Endodermal cell (in vitro differentiated cells): ENCODE results near the gene ABCF3. TPM values are rescaled to one million over a fixed set of nuclear protein-coding genes. Genes with fewer than 3 reads are reported as not detected.

Experiments used
- DNase-seq: peaks from one replicate; pipeline ENCODE4 v3.0.0-alpha.2; 2017
- H3K27ac ChIP-seq: 2 replicates; pipeline ENCODE4 v1.5.1; 2013; ENCODE audit warnings: mild to moderate bottlenecking, low read depth, low read length, moderate library complexity
- H3K27me3 ChIP-seq: 2 replicates; pipeline ENCODE4 v1.6.1; 2013; ENCODE audit warnings: mild to moderate bottlenecking, low read length, moderate library complexity; ENCODE audit not compliant: insufficient read depth, control insufficient read depth, poor library complexity, severe bottlenecking
- H3K36me3 ChIP-seq: 2 replicates; pipeline ENCODE4 v1.7.0; 2013; ENCODE audit warnings: mild to moderate bottlenecking, low read length, moderate library complexity; ENCODE audit not compliant: control insufficient read depth, insufficient read depth
- H3K4me1 ChIP-seq: one replicate; pipeline ENCODE4 v1.7.0; 2013; ENCODE audit warnings: low read length; ENCODE audit not compliant: control insufficient read depth, insufficient read depth
- H3K4me3 ChIP-seq: 2 replicates; pipeline ENCODE4 v1.5.1; 2013; ENCODE audit warnings: mild to moderate bottlenecking, low read length, moderate library complexity
- H3K9ac ChIP-seq: 2 replicates; pipeline ENCODE4 v1.6.1; 2013; ENCODE audit warnings: mild to moderate bottlenecking, low read length, moderate library complexity; ENCODE audit not compliant: poor library complexity, severe bottlenecking; ENCODE audit errors: extremely low read depth
- H3K9me3 ChIP-seq: 2 replicates; pipeline ENCODE4 v1.6.1; 2013; ENCODE audit warnings: mild to moderate bottlenecking, low read length, moderate library complexity; ENCODE audit not compliant: control insufficient read depth
- H3K27ac Mint-ChIP-seq: 2 replicates; pipeline ENCODE4 v1.8.0; 2020; ENCODE audit warnings: mixed read lengths
- H3K27me3 Mint-ChIP-seq: 2 replicates; pipeline ENCODE4 v1.8.0; 2021; ENCODE audit warnings: mild to moderate bottlenecking, mixed read lengths; ENCODE audit not compliant: insufficient read depth
- H3K36me3 Mint-ChIP-seq: 2 replicates; pipeline ENCODE4 v1.8.0; 2020; ENCODE audit warnings: low read depth, mixed read lengths
- H3K4me1 Mint-ChIP-seq: 2 replicates; pipeline ENCODE4 v1.8.0; 2020; ENCODE audit warnings: mixed read lengths
- H3K4me3 Mint-ChIP-seq: 2 replicates; pipeline ENCODE4 v1.8.0; 2020; ENCODE audit warnings: mild to moderate bottlenecking, moderate library complexity, mixed read lengths
- H3K9me3 Mint-ChIP-seq: 2 replicates; pipeline ENCODE4 v1.8.0; 2020; ENCODE audit warnings: mild to moderate bottlenecking, mixed read lengths
- CTCF ChIP-seq: fragments of 200-600 bp; sonication (generic); conservative IDR thresholded peaks from 2 replicates; pipeline ENCODE4 v1.5.0; 2021; ENCODE audit warnings: antibody characterized with exemption, mild to moderate bottlenecking
- WGBS, 2 experiments: methylation state at CpG; one replicate each; pipeline versions ENCODE4 v1.1.5 to v1.1.7; 2013; ENCODE audit warnings: missing lambda C conversion rate in 2 of 2, mixed read lengths in 1 of 2; ENCODE audit not compliant: insufficient coverage in 1 of 2, insufficient read length in 1 of 2; 5-methylcytosine and 5-hydroxymethylcytosine counted together
- total RNA-seq, 2 donors: library from RNA; stranded (reverse); fragmentation: NEBNext Ultra II Directional in 1 of 2; extraction: Animal tissue kit (Norgen Biotek cat#: 25700) in 1 of 2; gene quantifications; 2 replicates in 1 of 2; 3 replicates in 1 of 2; pipeline ENCODE4 v1.2.1, GENCODE V29; 2021

The ABCF3 gene
- total RNA-seq, 2 donors from 2014 or later = 57.6 to 57.8 TPM

DNA sequence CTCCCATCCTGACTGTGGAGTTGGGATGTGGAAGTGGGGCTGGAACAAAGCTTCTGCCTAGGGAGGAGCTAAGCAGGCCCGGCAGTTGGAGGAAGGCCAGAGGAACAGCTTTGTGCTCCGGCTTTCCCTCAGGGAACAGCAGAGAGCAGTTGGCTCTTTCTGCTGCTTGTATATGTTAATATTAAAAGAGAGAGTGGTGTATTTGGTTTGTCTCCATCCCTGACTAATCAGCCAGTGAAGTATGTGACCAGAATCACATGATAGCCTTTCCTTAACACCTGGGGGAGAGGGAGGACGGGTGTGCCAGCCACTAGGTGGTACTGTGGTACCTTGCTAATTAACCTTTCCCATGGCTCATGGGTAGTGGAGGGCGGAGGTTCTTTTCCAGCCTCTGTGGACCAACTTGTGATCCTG lies 40.9 kb upstream of the ABCF3 start:
- Histone ChIP-seq H3K27me3 (no peaks in the 10 kb centered on the region), H3K4me3 (no peak overlapping the region), H3K9ac (no peak overlapping the region), H3K9me3 (no peaks in the 10 kb centered on the region), H3K27ac (no peak overlapping the region), H3K36me3 (peaks cover 54% of the 10 kb centered on the region), H3K4me1 (no peaks in the 10 kb centered on the region)
- peak; percentile 79 for TF ChIP-seq CTCF
- H3K36me3 Mint-ChIP-seq = peaks cover 38% of the 10 kb centered on the region
- WGBS, 2 experiments = 81 to 94% methylated on average over 3 to 4 of the region's 4 CpGs
- H3K4me1 Mint-ChIP-seq = peaks cover 8% of the 10 kb centered on the region
- no peaks in the 10 kb centered on the region for H3K9me3 Mint-ChIP-seq
- no peak overlapping the region for H3K4me3 Mint-ChIP-seq
- H3K27me3 Mint-ChIP-seq = no peaks in the 10 kb centered on the region
- peak overlapping the region; percentile 56 for H3K27ac Mint-ChIP-seq
- DNase-seq = peak; percentile 86

DNA sequence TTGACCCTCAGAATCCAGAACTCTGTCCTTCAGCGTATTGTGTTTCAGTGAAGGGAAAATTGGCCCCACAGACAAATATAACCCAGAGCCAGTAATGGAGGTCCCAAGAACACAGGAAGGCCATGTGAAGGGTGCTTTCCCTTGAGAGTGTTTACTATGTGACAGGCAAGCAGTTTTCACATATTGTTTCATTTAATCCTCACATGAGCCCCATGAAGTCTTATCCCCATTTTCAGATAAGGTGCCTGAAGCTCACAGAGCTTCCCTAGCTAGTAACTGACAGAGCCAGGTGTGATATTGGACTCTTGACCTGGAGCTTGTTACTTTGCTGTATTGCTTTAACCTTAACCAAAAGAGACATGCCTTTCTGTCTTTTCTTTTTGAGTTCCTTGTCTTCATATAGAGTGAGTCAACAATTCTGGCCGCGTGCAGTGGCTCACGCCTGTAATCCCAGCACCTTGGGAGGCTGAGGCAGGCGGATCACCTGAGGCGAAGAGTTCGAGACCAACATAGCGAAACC lies 40.2 kb upstream of the ABCF3 start:
- no peak for TF ChIP-seq CTCF
- peaks cover 8% of the 10 kb centered on the region for H3K4me1 Mint-ChIP-seq
- H3K4me3 Mint-ChIP-seq = no peak overlapping the region
- Histone ChIP-seq H3K4me1 (no peaks in the 10 kb centered on the region), H3K9me3 (no peaks in the 10 kb centered on the region), H3K4me3 (no peak overlapping the region), H3K36me3 (peaks cover 47% of the 10 kb centered on the region), H3K27ac (no peak overlapping the region), H3K9ac (no peak overlapping the region), H3K27me3 (no peaks in the 10 kb centered on the region)
- H3K27ac Mint-ChIP-seq = peak overlapping the region; percentile 56
- no peaks in the 10 kb centered on the region for H3K27me3 Mint-ChIP-seq
- WGBS, 2 experiments = 85 to 94% methylated on average over 8 of the region's 8 CpGs
- peaks cover 31% of the 10 kb centered on the region for H3K36me3 Mint-ChIP-seq
- H3K9me3 Mint-ChIP-seq = no peaks in the 10 kb centered on the region
- DNase-seq = no peak

GRCh38 chr3:184148076-184148475 lies 37.9 kb upstream of the ABCF3 start:
- Mint-ChIP-seq H3K4me3 (no peak overlapping the region), H3K36me3 (peaks cover 9% of the 10 kb centered on the region), H3K27me3 (no peaks in the 10 kb centered on the region), H3K4me1 (peaks cover 8% of the 10 kb centered on the region), H3K9me3 (no peaks in the 10 kb centered on the region), H3K27ac (no peak overlapping the region)
- WGBS, 2 experiments = 94% methylated on average over 3 of the region's 3 CpGs; no CpG with 5 or more reads in 1 of the 2 experiments
- TF ChIP-seq CTCF = no peak
- no peaks in the 10 kb centered on the region for H3K9me3 ChIP-seq
- H3K9ac ChIP-seq = no peak overlapping the region
- no peaks in the 10 kb centered on the region for H3K27me3 ChIP-seq
- peaks cover 25% of the 10 kb centered on the region for H3K36me3 ChIP-seq
- H3K4me1 ChIP-seq = no peaks in the 10 kb centered on the region
- no peak overlapping the region for H3K4me3 ChIP-seq
- DNase-seq = no peak
- H3K27ac ChIP-seq = no peak overlapping the region
